ENCODE results near the gene ACTA1.
"Not testable (repeated sequence)": the region's sequence is repeated elsewhere in the genome, so short reads cannot be mapped to it uniquely, and the experiment has no call there.

ACTA1 gene

DNA sequence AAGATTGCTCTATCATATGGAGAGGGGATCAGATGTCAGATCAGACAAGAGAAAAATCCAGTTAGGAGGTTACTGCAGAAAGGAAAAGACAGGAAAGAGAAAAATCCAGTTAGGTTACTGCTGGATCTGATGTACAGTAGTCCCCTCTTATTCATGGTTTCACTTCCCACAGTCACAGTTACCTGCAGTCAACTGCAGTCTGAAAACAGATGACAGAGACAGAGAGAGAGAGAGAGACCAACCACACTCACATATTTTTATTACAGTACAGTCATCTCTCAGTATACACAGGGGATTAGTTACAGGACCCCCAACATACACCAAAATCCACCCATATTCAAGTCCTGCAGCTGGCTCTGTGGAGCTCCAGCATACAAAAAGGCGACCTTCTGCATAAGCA, 45.0 kb upstream of the ACTA1 start:
- Histone ChIP-seq H2BK15ac (ENCODE audit: low read depth, poor library complexity, severe bottlenecking) (no peak overlapping the region), H3K4me2 (ENCODE audit: low read length, poor library complexity, severe bottlenecking) (no peak overlapping the region), H3K4ac (ENCODE audit: low read depth in 1 of 2, low read length in 2 of 2) (no peak overlapping the region), H3K18ac (ENCODE audit: low read depth in 1 of 2, low read length in 2 of 2) (no peak overlapping the region), H3K9me3 (ENCODE audit: control insufficient read depth, low read length) (no peaks in the 10 kb centered on the region), H3K4me3 (ENCODE audit: insufficient read depth in 1 of 2, low read depth in 1 of 2, low read length in 2 of 2) (no peak overlapping the region), H4K91ac (ENCODE audit: low read length) (no peak overlapping the region), H3K27ac (ENCODE audit: low read length, poor library complexity, severe bottlenecking) (no peak overlapping the region), H3K14ac (ENCODE audit: low read length in 2 of 2) (no peak overlapping the region), H2BK120ac (ENCODE audit: low read depth, low read length) (no peak overlapping the region), H2AFZ (ENCODE audit: low read depth, low read length) (no peak overlapping the region), H2BK5ac (ENCODE audit: low read depth, low read length, poor library complexity, severe bottlenecking) (no peak overlapping the region), H3K23ac (ENCODE audit: low read length in 2 of 2) (no peak overlapping the region), H3K9ac (ENCODE audit: low read length) (no peak overlapping the region), H2BK12ac (ENCODE audit: low read length in 2 of 2) (no peak overlapping the region), H3K79me1 (replicated peaks; ENCODE audit: low read length, poor library complexity, severe bottlenecking) (peaks cover 28% of the 10 kb centered on the region), H4K8ac (ENCODE audit: low read length) (no peak overlapping the region), H2AK5ac (ENCODE audit: low read length, severe bottlenecking) (no peak overlapping the region), H3K27me3 (ENCODE audit: control insufficient read depth in 1 of 2, insufficient read depth in 1 of 2, low read length in 2 of 2) (no peaks in the 10 kb centered on the region), H3K36me3 (ENCODE audit: control insufficient read depth in 1 of 2, insufficient read depth in 2 of 2, low read depth in 1 of 2, low read length in 2 of 2) (peaks cover 29 to 75% of the 10 kb centered on the region in 2 experiments), H3K4me1 (ENCODE audit: control insufficient read depth, insufficient read depth, low read depth, low read length) (no peaks in the 10 kb centered on the region)
- DNase-seq: no peak
- WGBS: 97% methylated on average over 1 of the region's 1 CpG

DNA sequence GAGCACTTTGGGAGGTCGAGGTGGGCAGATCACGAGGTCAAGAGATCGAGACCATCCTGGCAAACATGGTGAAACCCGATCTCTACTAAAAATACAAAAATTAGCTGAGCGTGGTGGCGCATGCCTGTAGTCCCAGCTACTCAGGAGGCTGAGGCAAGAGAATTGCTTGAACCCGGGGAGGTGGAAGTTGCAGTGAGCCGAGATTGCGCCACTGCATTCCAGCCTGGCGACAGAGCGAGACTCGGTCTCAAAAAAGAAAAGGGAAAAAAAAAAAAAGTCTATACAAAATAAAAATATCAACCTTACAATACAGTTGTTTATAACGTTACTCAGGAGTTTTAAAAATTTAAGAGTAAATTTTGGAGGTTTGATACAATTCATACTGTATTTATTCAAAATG, 42.0 kb upstream of the ACTA1 start:
- H4K91ac ChIP-seq (ENCODE audit: low read length); H3K4me1 ChIP-seq (ENCODE audit: control insufficient read depth, insufficient read depth, low read depth, low read length); H2AK5ac ChIP-seq (ENCODE audit: low read length, severe bottlenecking); H2BK5ac ChIP-seq (ENCODE audit: low read depth, low read length, poor library complexity, severe bottlenecking); H3K27ac ChIP-seq (ENCODE audit: low read length, poor library complexity, severe bottlenecking); H3K4me2 ChIP-seq (ENCODE audit: low read length, poor library complexity, severe bottlenecking); H3K4ac ChIP-seq (ENCODE audit: low read depth in 1 of 2, low read length in 2 of 2); H2BK12ac ChIP-seq (ENCODE audit: low read length in 2 of 2); H3K18ac ChIP-seq (ENCODE audit: low read depth in 1 of 2, low read length in 2 of 2); H2BK15ac ChIP-seq (ENCODE audit: low read depth, poor library complexity, severe bottlenecking); DNase-seq; H3K4me3 ChIP-seq (ENCODE audit: insufficient read depth in 1 of 2, low read depth in 1 of 2, low read length in 2 of 2); H2BK120ac ChIP-seq (ENCODE audit: low read depth, low read length); H3K27me3 ChIP-seq (ENCODE audit: control insufficient read depth in 1 of 2, insufficient read depth in 1 of 2, low read length in 2 of 2); H3K23ac ChIP-seq (ENCODE audit: low read length in 2 of 2); H4K8ac ChIP-seq (ENCODE audit: low read length); H2AFZ ChIP-seq (ENCODE audit: low read depth, low read length); H3K9ac ChIP-seq (ENCODE audit: low read length); H3K14ac ChIP-seq (ENCODE audit: low read length in 2 of 2); H3K9me3 ChIP-seq (ENCODE audit: control insufficient read depth, low read length): not testable (repeated sequence)
- peaks cover 27 to 77% of the 10 kb centered on the region in 2 experiments for H3K36me3 ChIP-seq (ENCODE audit: control insufficient read depth in 1 of 2, insufficient read depth in 2 of 2, low read depth in 1 of 2, low read length in 2 of 2)
- WGBS: 91% methylated on average over 7 of the region's 13 CpGs
- peaks cover 29% of the 10 kb centered on the region for H3K79me1 ChIP-seq (replicated peaks; ENCODE audit: low read length, poor library complexity, severe bottlenecking)

DNA sequence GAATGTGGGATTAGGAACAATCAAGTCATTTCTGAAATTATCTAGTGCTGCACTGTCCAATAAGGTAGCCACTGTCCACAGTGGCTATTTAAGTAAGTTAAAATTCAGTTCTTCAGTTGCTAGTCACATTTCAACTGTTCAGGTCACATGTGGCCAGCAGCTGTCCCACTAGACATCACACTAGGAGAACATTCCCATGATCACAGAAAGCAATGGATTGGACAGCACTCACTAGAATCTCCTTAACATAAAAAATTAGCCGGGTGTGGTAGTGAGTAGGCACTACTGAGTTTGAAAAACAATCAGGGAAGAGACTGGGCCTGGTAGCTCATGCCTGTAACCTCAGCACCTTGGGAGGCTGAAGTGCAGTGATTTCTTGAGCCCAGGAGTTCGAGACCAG, 40.6 kb upstream of the ACTA1 start:
- no peak overlapping the region for H2BK120ac ChIP-seq (ENCODE audit: low read depth, low read length)
- H2BK15ac ChIP-seq (ENCODE audit: low read depth, poor library complexity, severe bottlenecking): no peak overlapping the region
- no peak for DNase-seq
- no peaks in the 10 kb centered on the region for H3K9me3 ChIP-seq (ENCODE audit: control insufficient read depth, low read length)
- H4K8ac ChIP-seq (ENCODE audit: low read length): no peak overlapping the region
- H4K91ac ChIP-seq (ENCODE audit: low read length): no peak overlapping the region
- no peak overlapping the region for H2AFZ ChIP-seq (ENCODE audit: low read depth, low read length)
- no peak overlapping the region for H3K14ac ChIP-seq (ENCODE audit: low read length in 2 of 2)
- no peaks in the 10 kb centered on the region for H3K27me3 ChIP-seq (ENCODE audit: control insufficient read depth in 1 of 2, insufficient read depth in 1 of 2, low read length in 2 of 2)
- no peak overlapping the region for H3K4ac ChIP-seq (ENCODE audit: low read depth in 1 of 2, low read length in 2 of 2)
- H2BK12ac ChIP-seq (ENCODE audit: low read length in 2 of 2): no peak overlapping the region
- peaks cover 31% of the 10 kb centered on the region for H3K79me1 ChIP-seq (replicated peaks; ENCODE audit: low read length, poor library complexity, severe bottlenecking)
- no peak overlapping the region for H3K4me2 ChIP-seq (ENCODE audit: low read length, poor library complexity, severe bottlenecking)
- no peak overlapping the region for H3K9ac ChIP-seq (ENCODE audit: low read length)
- H3K27ac ChIP-seq (ENCODE audit: low read length, poor library complexity, severe bottlenecking): no peak overlapping the region
- H2BK5ac ChIP-seq (ENCODE audit: low read depth, low read length, poor library complexity, severe bottlenecking): no peak overlapping the region
- peaks cover 35 to 84% of the 10 kb centered on the region in 2 experiments for H3K36me3 ChIP-seq (ENCODE audit: control insufficient read depth in 1 of 2, insufficient read depth in 2 of 2, low read depth in 1 of 2, low read length in 2 of 2)
- WGBS: 94% methylated on average over 2 of the region's 2 CpGs
- no peaks in the 10 kb centered on the region for H3K4me1 ChIP-seq (ENCODE audit: control insufficient read depth, insufficient read depth, low read depth, low read length)
- no peak overlapping the region for H2AK5ac ChIP-seq (ENCODE audit: low read length, severe bottlenecking)
- no peak overlapping the region for H3K4me3 ChIP-seq (ENCODE audit: insufficient read depth in 1 of 2, low read depth in 1 of 2, low read length in 2 of 2)
- H3K23ac ChIP-seq (ENCODE audit: low read length in 2 of 2): no peak overlapping the region
- H3K18ac ChIP-seq (ENCODE audit: low read depth in 1 of 2, low read length in 2 of 2): no peak overlapping the region

DNA sequence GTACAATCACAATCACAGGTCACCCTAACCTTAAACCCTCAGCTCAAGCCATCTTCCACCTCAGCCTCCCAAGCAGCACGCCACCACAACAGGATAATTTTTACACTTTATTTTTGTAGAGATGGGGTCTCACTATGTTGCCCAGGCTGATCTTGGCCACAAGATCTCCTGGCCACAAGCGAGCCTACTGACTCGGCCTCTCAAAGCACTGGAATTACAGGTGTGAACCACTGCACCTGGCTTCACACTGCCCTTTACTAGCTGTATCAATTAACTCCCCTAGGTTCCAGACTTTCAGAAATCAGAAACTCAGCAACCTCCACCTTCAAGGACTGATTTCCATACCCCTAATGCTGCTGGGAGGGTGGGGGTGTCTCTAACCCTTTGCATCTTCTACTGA, 37.3 kb upstream of the ACTA1 start:
- no peak overlapping the region for H4K8ac ChIP-seq (ENCODE audit: low read length)
- no peak overlapping the region for H3K4ac ChIP-seq (ENCODE audit: low read depth in 1 of 2, low read length in 2 of 2)
- H3K23ac ChIP-seq (ENCODE audit: low read length in 2 of 2): no peak overlapping the region
- no peak overlapping the region for H2BK120ac ChIP-seq (ENCODE audit: low read depth, low read length)
- peaks cover 24% of the 10 kb centered on the region for H3K79me1 ChIP-seq (replicated peaks; ENCODE audit: low read length, poor library complexity, severe bottlenecking)
- H3K27me3 ChIP-seq (ENCODE audit: control insufficient read depth in 1 of 2, insufficient read depth in 1 of 2, low read length in 2 of 2): no peaks in the 10 kb centered on the region
- H2BK5ac ChIP-seq (ENCODE audit: low read depth, low read length, poor library complexity, severe bottlenecking): no peak overlapping the region
- no peak overlapping the region for H4K91ac ChIP-seq (ENCODE audit: low read length)
- no peak overlapping the region for H3K14ac ChIP-seq (ENCODE audit: low read length in 2 of 2)
- H3K27ac ChIP-seq (ENCODE audit: low read length, poor library complexity, severe bottlenecking): no peak overlapping the region
- no peak overlapping the region for H3K18ac ChIP-seq (ENCODE audit: low read depth in 1 of 2, low read length in 2 of 2)
- no peak for DNase-seq
- WGBS: 95% methylated on average over 3 of the region's 3 CpGs
- no peaks in the 10 kb centered on the region for H3K4me1 ChIP-seq (ENCODE audit: control insufficient read depth, insufficient read depth, low read depth, low read length)
- no peak overlapping the region for H2AK5ac ChIP-seq (ENCODE audit: low read length, severe bottlenecking)
- H2BK12ac ChIP-seq (ENCODE audit: low read length in 2 of 2): no peak overlapping the region
- H3K9me3 ChIP-seq (ENCODE audit: control insufficient read depth, low read length): no peaks in the 10 kb centered on the region
- no peak overlapping the region for H3K4me3 ChIP-seq (ENCODE audit: insufficient read depth in 1 of 2, low read depth in 1 of 2, low read length in 2 of 2)
- no peak overlapping the region for H2BK15ac ChIP-seq (ENCODE audit: low read depth, poor library complexity, severe bottlenecking)
- H3K4me2 ChIP-seq (ENCODE audit: low read length, poor library complexity, severe bottlenecking): no peak overlapping the region
- peaks cover 43 to 90% of the 10 kb centered on the region in 2 experiments for H3K36me3 ChIP-seq (ENCODE audit: control insufficient read depth in 1 of 2, insufficient read depth in 2 of 2, low read depth in 1 of 2, low read length in 2 of 2)
- H3K9ac ChIP-seq (ENCODE audit: low read length): no peak overlapping the region
- H2AFZ ChIP-seq (ENCODE audit: low read depth, low read length): no peak overlapping the region

Measured in mesenchymal stem cell (in vitro differentiated cells and primary cell).